Neural cell (in vitro differentiated cells): Measurements from ENCODE around the gene TTYH3.

ENCODE experiments used
- CTCF ChIP-seq: fragments of 450-650 bp; IDR thresholded peaks from 2 replicates; pipeline ENCODE4 v1.5.1; 2014; ENCODE audit warnings: antibody characterized with exemption, mild to moderate bottlenecking, moderate library complexity; ENCODE audit not compliant: poor library complexity, severe bottlenecking
- EP300 ChIP-seq: fragments of 450-650 bp; conservative IDR thresholded peaks from 2 replicates; pipeline ENCODE4 v1.6.1; 2014; ENCODE audit warnings: antibody characterized with exemption, mild to moderate bottlenecking, moderate library complexity; ENCODE audit not compliant: poor library complexity, severe bottlenecking
- EZH2 ChIP-seq: fragments of 200-600, 300-800 bp; shearing (Covaris generic), sonication (generic); IDR thresholded peaks from 2 replicates; pipeline ENCODE4 v1.6.1; 2014; ENCODE audit warnings: antibody characterized with exemption, low read length, borderline replicate concordance, mild to moderate bottlenecking; ENCODE audit not compliant: insufficient read depth, poor library complexity, severe bottlenecking
- MXI1 ChIP-seq: fragments of 450-650 bp; conservative IDR thresholded peaks from 2 replicates; pipeline ENCODE4 v1.6.1; 2014; ENCODE audit warnings: antibody characterized with exemption, mild to moderate bottlenecking; ENCODE audit not compliant: poor library complexity, severe bottlenecking
- POLR2AphosphoS5 ChIP-seq: IDR thresholded peaks from 2 replicates; pipeline ENCODE4 v1.6.1; 2012
- RAD21 ChIP-seq: fragments of 450-650 bp; conservative IDR thresholded peaks from 2 replicates; pipeline ENCODE4 v1.6.1; 2014; ENCODE audit warnings: antibody characterized with exemption, mild to moderate bottlenecking, moderate library complexity
- TAF1 ChIP-seq: IDR thresholded peaks from 2 replicates; pipeline ENCODE4 v1.6.1; 2012; ENCODE audit warnings: low read depth

DNA sequence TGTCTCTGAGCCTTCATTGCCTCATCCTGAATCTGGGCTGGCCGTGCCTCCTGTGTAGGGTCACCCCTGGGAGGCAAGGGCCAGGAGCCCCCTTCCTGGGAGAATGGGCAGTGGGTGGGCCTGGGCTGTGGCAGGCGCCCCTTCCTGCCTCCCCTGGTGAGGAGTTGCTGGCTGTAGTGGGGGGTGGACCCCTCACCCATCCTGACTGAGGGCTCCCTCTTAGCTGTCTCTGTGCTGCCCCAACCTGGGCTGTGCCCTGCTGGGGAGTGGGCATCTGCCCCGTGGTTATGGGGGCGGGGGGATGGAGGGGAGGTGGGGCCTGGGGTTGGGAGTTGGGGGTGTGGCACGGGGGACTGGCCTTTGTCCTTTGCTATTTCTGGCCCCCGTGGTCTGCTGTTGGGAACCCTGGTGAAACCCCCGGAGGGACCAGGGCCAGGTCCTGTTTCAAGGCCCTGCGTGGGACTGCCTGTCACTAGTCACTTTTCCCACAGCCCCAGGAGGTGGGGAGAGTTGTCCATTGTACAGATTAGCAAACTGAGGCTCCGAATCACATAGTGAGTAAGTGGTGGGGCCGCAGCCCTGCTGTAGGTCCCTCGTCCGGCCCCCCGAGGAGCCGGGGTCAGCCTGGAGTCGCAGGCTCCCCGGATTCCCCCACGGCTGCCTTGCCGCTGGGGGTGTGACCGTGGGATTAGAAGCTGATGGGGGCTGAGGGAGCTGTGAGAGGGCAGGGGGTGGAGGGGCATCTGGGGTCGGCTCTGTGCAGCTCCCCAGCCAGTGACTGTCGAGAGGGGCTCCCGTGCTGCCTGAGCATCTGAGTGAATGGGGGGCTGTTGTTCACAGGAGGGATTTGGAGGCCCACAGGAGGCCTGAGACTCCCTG, 2.7 kb downstream of the TTYH3 start:
- no peak for TF ChIP-seq CTCF
- TF ChIP-seq MXI1 = no peak
- TF ChIP-seq TAF1 = no peak
- no peak for TF ChIP-seq POLR2AphosphoS5
- TF ChIP-seq EP300 = no peak
- TF ChIP-seq EZH2 = no peak
- no peak for TF ChIP-seq RAD21
